Pancreas (tissue), 10 donors: ENCODE data around the gene EDN2. TPM values are rescaled to one million over a fixed set of nuclear protein-coding genes. Genes with fewer than 3 reads are reported as not detected.
A peak's percentile ranks its signal among the peaks of the same experiment; 100 is the strongest.

Experiments
- ATAC-seq, 4 donors: fragments of 200-7000 bp; cut with Tn5 transposase; one replicate each; pipeline versions ENCODE4 v1.8.0 to v1.9.1; 2020; ENCODE audit warnings: mild to moderate bottlenecking in 4 of 4, moderate library complexity in 4 of 4
- DNase-seq, 6 donors: peaks; one replicate each; pipeline ENCODE4 v3.0.0-alpha.2; 2020
- FAIRE-seq: peaks from 2 replicates; lab custom pipeline; 2012; peaks lifted over from hg19 to GRCh38; lab: Jason Lieb, UNC
- H3K27ac ChIP-seq, 4 donors: fragments of 200-600 bp; sonication (generic); 1 replicate in 3 of 4; 2 replicates in 1 of 4; pipeline versions ENCODE4 v1.5.0 to v1.8.0; 2020
- H3K27me3 ChIP-seq, 4 donors: fragments of 200-600 bp; one replicate each; pipeline ENCODE4 v1.8.0; 2021
- H3K36me3 ChIP-seq, 3 donors: fragments of 200-600 bp; sonication (generic) in 1 of 3; one replicate each; pipeline versions ENCODE4 v1.5.0 to v1.8.0; 2020 to 2021
- H3K4me1 ChIP-seq, 3 donors: fragments of 200-600 bp; one replicate each; pipeline ENCODE4 v1.8.0; 2021
- H3K4me3 ChIP-seq, 4 donors: fragments of 200-600 bp; sonication (generic) in 2 of 4; one replicate each; pipeline versions ENCODE4 v1.5.0 to v1.8.0; 2020 to 2021
- H3K9me3 ChIP-seq, 4 donors: fragments of 200-600 bp; one replicate each; pipeline ENCODE4 v1.8.0; 2021
- CTCF ChIP-seq, 4 donors: fragments of 200-600 bp; sonication (generic) in 3 of 4; IDR thresholded peaks; one replicate each; pipeline versions ENCODE4 v1.5.0 to v1.8.0; 2021; ENCODE audit warnings: antibody characterized with exemption in 4 of 4
- WGBS, 2 donors: extraction: QIAGEN DNeasy Blood & Tissue Kit; methylation state at CpG; one replicate each; pipeline ENCODE4 v1.1.7; 2013; 5-methylcytosine and 5-hydroxymethylcytosine counted together
- intact Hi-C, 3 donors: fragments of 100-400 bp; cut with DNase I; formaldehyde crosslinking; loops; one replicate each; pipeline versions ENCODE4 v1.11.1 to v1.14.2; 2022
- polyA plus RNA-seq, 2 donors: library from polyadenylated mRNA; stranded (reverse); fragments of 200-250 nt; gene quantifications; one replicate each; pipeline ENCODE4 v1.2.3, GENCODE V29; 2013
- total RNA-seq, 6 donors: library from RNA; stranded (reverse); fragmentation: NEBNext Ultra II Directional in 4 of 6; extraction: Animal tissue kit (Norgen Biotek cat#: 25700) in 4 of 6; gene quantifications; one replicate each; pipeline versions ENCODE4 v1.2.1 to v1.2.4, GENCODE V29; 2021 to 2023
- donor health status: healthy with polysubstance abuse.
- donor health status: DM: no; HTN: no; CAD: no; lungs with moderate emphysema.
- donor health status: DM: no; HTN: no; CAD: no.
- donor health status: control.
- donor health status: control.
- donor health status: Bipolar disorder and iron deficiency.
- donor health status: DM: yes; HTN: yes; CAD: no.
- donor health status: DM: no; HTN: no; CAD: no.
- donor health status: DM: no; HTN: no; CAD: no.
- donor health status: DM: yes; HTN: yes; CAD: no.

The EDN2 gene
- total and polyA plus RNA-seq, 8 donors = 1.2 to 8.3 (median 1.8) TPM

- no peak overlapping the region for H3K4me3 ChIP-seq
- peaks cover 20 to 36% (median 25%) of the 10 kb centered on the region in 3 donors for H3K4me1 ChIP-seq
- 55 to 58% methylated on average over 7 of the region's 7 CpGs for WGBS, 2 donors
- H3K27ac ChIP-seq = peak overlapping the region; percentile 63 to 84 (median 74)
- H3K27me3 ChIP-seq = no peaks in the 10 kb centered on the region
- intact Hi-C loops = no loop called here
- ATAC-seq (no peak), DNase-seq (no peak), FAIRE-seq (no peak)
- H3K9me3 ChIP-seq = no peaks in the 10 kb centered on the region
- TF ChIP-seq CTCF (IDR thresholded peaks at IDR 0.05) = no peak
- H3K36me3 ChIP-seq = no peaks in the 10 kb centered on the region
These were observed 16.5 kb upstream of the EDN2 start for GRCh38 chr1:41500781-41501518.

- Histone ChIP-seq H3K9me3 (no peaks in the 10 kb centered on the region), H3K4me1 (peaks cover 20 to 40% (median 26%) of the 10 kb centered on the region in 3 donors), H3K27ac (peak overlapping the region; percentile 63 to 84 (median 74)), H3K36me3 (no peaks in the 10 kb centered on the region), H3K4me3 (no peak overlapping the region), H3K27me3 (no peaks in the 10 kb centered on the region)
- 15 to 17% methylated on average over 10 of the region's 10 CpGs for WGBS, 2 donors
- ATAC-seq (peak; percentile 84 to 88 (median 85)), FAIRE-seq (no peak), DNase-seq (peak; percentile 86 to 95 (median 94))
- intact Hi-C loops = no loop called here
- no peak for TF ChIP-seq CTCF (IDR thresholded peaks at IDR 0.05)
These were observed 15.9 kb upstream of the EDN2 start for GRCh38 chr1:41500378-41500777.

GRCh38 chr1:41499591-41499990 is 15.1 kb upstream of the EDN2 start:
- no peak for FAIRE-seq
- no peak overlapping the region for H3K4me3 ChIP-seq
- no peaks in the 10 kb centered on the region for H3K36me3 ChIP-seq
- no peaks in the 10 kb centered on the region for H3K27me3 ChIP-seq
- no peaks in the 10 kb centered on the region for H3K9me3 ChIP-seq
- ATAC-seq = peak in 1 of 4 donors; percentile 3
- peaks cover 20 to 45% (median 28%) of the 10 kb centered on the region in 3 donors for H3K4me1 ChIP-seq
- peak overlapping the region; percentile 63 to 84 (median 74) for H3K27ac ChIP-seq
- TF ChIP-seq CTCF (IDR thresholded peaks at IDR 0.05) = no peak
- peak in 1 of 6 donors; percentile 54 for DNase-seq
- WGBS, 2 donors = 9 to 35% methylated on average over 2 of the region's 2 CpGs
- intact Hi-C loops = no loop called here

GRCh38 chr1:41498804-41499203 is 14.3 kb upstream of the EDN2 start:
- FAIRE-seq = no peak
- peak in 5 of 6 donors; percentile 63 to 75 (median 74) for DNase-seq
- H3K27ac ChIP-seq = peak overlapping the region; percentile 63 to 84 (median 74)
- H3K9me3 ChIP-seq = no peaks in the 10 kb centered on the region
- TF ChIP-seq CTCF (IDR thresholded peaks at IDR 0.05) = no peak
- H3K27me3 ChIP-seq = no peaks in the 10 kb centered on the region
- H3K4me1 ChIP-seq = peaks cover 20 to 45% (median 28%) of the 10 kb centered on the region in 3 donors
- H3K36me3 ChIP-seq = no peaks in the 10 kb centered on the region
- ATAC-seq = peak in 3 of 4 donors; percentile 3 to 22 (median 7)
- H3K4me3 ChIP-seq = no peak overlapping the region
- 25 to 28% methylated on average over 12 of the region's 12 CpGs for WGBS, 2 donors
- intact Hi-C loops = no loop called here

- H3K36me3 ChIP-seq = no peaks in the 10 kb centered on the region
- TF ChIP-seq CTCF (IDR thresholded peaks at IDR 0.05) = no peak
- 91 to 93% methylated on average over 5 of the region's 5 CpGs for WGBS, 2 donors
- ATAC-seq (no peak), DNase-seq (peak in 1 of 6 donors; percentile 11), FAIRE-seq (no peak)
- peaks cover 20 to 45% (median 28%) of the 10 kb centered on the region in 3 donors for H3K4me1 ChIP-seq
- H3K9me3 ChIP-seq = no peaks in the 10 kb centered on the region
- no peaks in the 10 kb centered on the region for H3K27me3 ChIP-seq
- H3K27ac ChIP-seq = peak overlapping the region in 3 of 4 donors; percentile 63 to 84 (median 80)
- H3K4me3 ChIP-seq = no peak overlapping the region
- intact Hi-C loops = no loop called here
These were observed 13.9 kb upstream of the EDN2 start for GRCh38 chr1:41498391-41498790.
